Suprapubic skin (tissue), 3 donors: ENCODE measurements around the gene CDC42EP4.

Experiments used
- POLR2AphosphoS5 ChIP-seq, 3 donors: sonication (generic); formaldehyde crosslinking; IDR thresholded peaks; one replicate each; pipeline ENCODE4 v1.6.1; 2017; ENCODE audit warnings: antibody characterized with exemption in 3 of 3
- TF ChIP-seq, protein P1 (sequence below), 2 donors: fragments of 200-600 bp in 1 of 2; fragments of 450-650 bp in 1 of 2; sonication (generic) in 1 of 2; IDR thresholded peaks; one replicate each; pipeline ENCODE4 v1.5.1; 2016 to 2019; ENCODE audit warnings: antibody characterized with exemption in 2 of 2, mild to moderate bottlenecking in 1 of 2, moderate library complexity in 1 of 2

GRCh38 chr17:73319766-73320165, 8.0 kb upstream of the CDC42EP4 start:
- TF ChIP-seq, protein P1, sequence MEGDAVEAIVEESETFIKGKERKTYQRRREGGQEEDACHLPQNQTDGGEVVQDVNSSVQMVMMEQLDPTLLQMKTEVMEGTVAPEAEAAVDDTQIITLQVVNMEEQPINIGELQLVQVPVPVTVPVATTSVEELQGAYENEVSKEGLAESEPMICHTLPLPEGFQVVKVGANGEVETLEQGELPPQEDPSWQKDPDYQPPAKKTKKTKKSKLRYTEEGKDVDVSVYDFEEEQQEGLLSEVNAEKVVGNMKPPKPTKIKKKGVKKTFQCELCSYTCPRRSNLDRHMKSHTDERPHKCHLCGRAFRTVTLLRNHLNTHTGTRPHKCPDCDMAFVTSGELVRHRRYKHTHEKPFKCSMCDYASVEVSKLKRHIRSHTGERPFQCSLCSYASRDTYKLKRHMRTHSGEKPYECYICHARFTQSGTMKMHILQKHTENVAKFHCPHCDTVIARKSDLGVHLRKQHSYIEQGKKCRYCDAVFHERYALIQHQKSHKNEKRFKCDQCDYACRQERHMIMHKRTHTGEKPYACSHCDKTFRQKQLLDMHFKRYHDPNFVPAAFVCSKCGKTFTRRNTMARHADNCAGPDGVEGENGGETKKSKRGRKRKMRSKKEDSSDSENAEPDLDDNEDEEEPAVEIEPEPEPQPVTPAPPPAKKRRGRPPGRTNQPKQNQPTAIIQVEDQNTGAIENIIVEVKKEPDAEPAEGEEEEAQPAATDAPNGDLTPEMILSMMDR (IDR thresholded peaks at IDR 0.05), result no peak
- no peak for TF ChIP-seq POLR2AphosphoS5 (IDR thresholded peaks at IDR 0.05)
